Esophagus squamous epithelium (tissue), 5 donors: ENCODE measurements around the gene CRLF1. TPM values are rescaled to one million over a fixed set of nuclear protein-coding genes. Genes with fewer than 3 reads are reported as not detected.
A peak's percentile ranks its signal among the peaks of the same experiment; 100 is the strongest.

Source experiments
- DNase-seq: peaks from one replicate; lab custom pipeline; 2025; lab: John Stamatoyannopoulos, UW
- H3K27ac ChIP-seq, 4 donors: fragments of 200-600 bp; sonication (generic); one replicate each; pipeline ENCODE4 v1.5.1; 2016 to 2019; ENCODE audit warnings: mild to moderate bottlenecking in 1 of 4
- H3K27me3 ChIP-seq, 4 donors: fragments of 200-600 bp; sonication (generic); 1 replicate in 3 of 4; 2 replicates in 1 of 4; pipeline versions ENCODE4 v1.5.1 to v1.6.0; 2017 to 2021; ENCODE audit warnings: antibody characterized with exemption in 1 of 4
- H3K36me3 ChIP-seq, 3 donors: fragments of 200-600 bp; sonication (generic); one replicate each; pipeline ENCODE4 v1.5.1; 2016 to 2019
- H3K4me1 ChIP-seq, 3 donors: fragments of 200-600 bp; sonication (generic); one replicate each; pipeline ENCODE4 v1.5.1; 2017 to 2019
- H3K4me3 ChIP-seq, 4 donors: fragments of 200-600 bp; sonication (generic); 1 replicate in 3 of 4; 2 replicates in 1 of 4; pipeline ENCODE4 v1.5.1; 2016 to 2019; ENCODE audit warnings: mild to moderate bottlenecking in 2 of 4, moderate library complexity in 1 of 4
- H3K9me3 ChIP-seq, 3 donors: fragments of 200-600 bp; sonication (generic); one replicate each; pipeline ENCODE4 v1.5.1; 2016 to 2019
- CTCF ChIP-seq, 6 experiments: fragments of 450-650 bp in 4 of 6; fragments of 200-600 bp in 2 of 6; sonication (generic) in 2 of 6; IDR thresholded peaks; one replicate each; pipeline ENCODE4 v1.5.1; 2016 to 2019; ENCODE audit warnings: antibody characterized with exemption in 6 of 6, mild to moderate bottlenecking in 4 of 6, moderate library complexity in 4 of 6
- POLR2A ChIP-seq, 4 donors: fragments of 450-650 bp; IDR thresholded peaks; one replicate each; pipeline ENCODE4 v1.6.1; 2017; ENCODE audit warnings: antibody characterized with exemption in 4 of 4, mild to moderate bottlenecking in 4 of 4, moderate library complexity in 3 of 4
- WGBS, 2 donors: methylation state at CpG; one replicate each; pipeline ENCODE4 v1.1.5; 2018; 5-methylcytosine and 5-hydroxymethylcytosine counted together
- intact Hi-C: fragments of 100-400 bp; cut with DNase I; formaldehyde crosslinking; loops from one replicate; pipeline ENCODE4 v1.15.0; 2022
- total RNA-seq, 4 donors: library from RNA; depleted of rRNA; stranded (reverse); fragments of >200 nt; gene quantifications; one replicate each; pipeline ENCODE4 v1.1.0, GENCODE V29; 2016
- donor health status: DM: yes; HTN: yes; CAD: no.

CRLF1 gene
- total RNA-seq, 4 donors from 2014 or later, result 13.2 to 82.6 (median 19.3) TPM

GRCh38 chr19:18612051-18612771, 5.6 kb upstream of the CRLF1 start:
- no peak for DNase-seq
- intact Hi-C loops, result no loop called here
- 3% methylated on average over 16 to 21 of the region's 30 CpGs for WGBS, 2 donors
- H3K4me3 ChIP-seq, result peak overlapping the region; percentile 18 to 69 (median 36)
- peaks cover 30 to 100% (median 46%) of the 10 kb centered on the region in 4 donors for H3K27me3 ChIP-seq
- no peaks in the 10 kb centered on the region for H3K36me3 ChIP-seq
- no peak overlapping the region for H3K27ac ChIP-seq
- H3K9me3 ChIP-seq, result no peaks in the 10 kb centered on the region
- no peak for TF ChIP-seq POLR2A (IDR thresholded peaks at IDR 0.05)
- no peak for TF ChIP-seq CTCF (IDR thresholded peaks at IDR 0.05)
- H3K4me1 ChIP-seq, result peaks cover 32 to 45% (median 33%) of the 10 kb centered on the region in 3 donors

- TF ChIP-seq POLR2A (IDR thresholded peaks at IDR 0.05) (no peak), CTCF (IDR thresholded peaks at IDR 0.05) (no peak)
- Histone ChIP-seq H3K36me3 (no peaks in the 10 kb centered on the region), H3K27me3 (peaks cover 30 to 98% (median 46%) of the 10 kb centered on the region in 4 donors), H3K9me3 (no peaks in the 10 kb centered on the region), H3K4me1 (peaks cover 36 to 50% (median 37%) of the 10 kb centered on the region in 3 donors), H3K27ac (no peak overlapping the region), H3K4me3 (peak overlapping the region in 2 of 4 donors; percentile 15 to 69)
- DNase-seq, result no peak
- intact Hi-C loops, result no loop called here
- WGBS, 2 donors, result 4 to 5% methylated on average over 11 of the region's 62 CpGs
Observed at GRCh38 chr19:18611327-18612050, 4.9 kb upstream of the CRLF1 start.

GRCh38 chr19:18610556-18611326, 4.1 kb upstream of the CRLF1 start:
- Histone ChIP-seq H3K9me3 (no peaks in the 10 kb centered on the region), H3K4me1 (peaks cover 37 to 57% (median 42%) of the 10 kb centered on the region in 3 donors), H3K36me3 (no peaks in the 10 kb centered on the region), H3K27ac (no peak overlapping the region), H3K4me3 (no peak overlapping the region), H3K27me3 (peaks cover 34 to 97% (median 46%) of the 10 kb centered on the region in 4 donors)
- no peak for DNase-seq
- intact Hi-C loops, result no loop called here
- WGBS, 2 donors, result 22 to 35% methylated on average over 7 to 11 of the region's 45 CpGs
- no peak for TF ChIP-seq POLR2A (IDR thresholded peaks at IDR 0.05)

- intact Hi-C loops, result no loop called here
- no peak overlapping the region for H3K4me3 ChIP-seq
- no peaks in the 10 kb centered on the region for H3K36me3 ChIP-seq
- H3K27me3 ChIP-seq, result peaks cover 34 to 97% (median 46%) of the 10 kb centered on the region in 4 donors
- no peak overlapping the region for H3K27ac ChIP-seq
- peaks cover 37 to 62% (median 45%) of the 10 kb centered on the region in 3 donors for H3K4me1 ChIP-seq
- 30% methylated on average over 2 of the region's 3 CpGs; no CpG with 5 or more reads in 1 of the 2 donors for WGBS, 2 donors
- no peaks in the 10 kb centered on the region for H3K9me3 ChIP-seq
- TF ChIP-seq POLR2A (IDR thresholded peaks at IDR 0.05), result no peak
- no peak for TF ChIP-seq CTCF (IDR thresholded peaks at IDR 0.05)
- DNase-seq, result no peak
Observed at GRCh38 chr19:18610245-18610555, 3.6 kb upstream of the CRLF1 start.

GRCh38 chr19:18609717-18610051, 3.1 kb upstream of the CRLF1 start:
- peaks cover 37 to 66% (median 45%) of the 10 kb centered on the region in 3 donors for H3K4me1 ChIP-seq
- 0 to 44% methylated on average over 1 to 2 of the region's 2 CpGs for WGBS, 2 donors
- no peak overlapping the region for H3K27ac ChIP-seq
- intact Hi-C loops, result no loop called here
- no peak overlapping the region for H3K4me3 ChIP-seq
- peaks cover 34 to 97% (median 46%) of the 10 kb centered on the region in 4 donors for H3K27me3 ChIP-seq
- H3K9me3 ChIP-seq, result no peaks in the 10 kb centered on the region
- TF ChIP-seq CTCF (IDR thresholded peaks at IDR 0.05) (no peak), POLR2A (IDR thresholded peaks at IDR 0.05) (no peak)
- DNase-seq, result no peak
- H3K36me3 ChIP-seq, result no peaks in the 10 kb centered on the region
